Hepatocyte (in vitro differentiated cells): Measurements from ENCODE around the gene BAZ1B.

Experiments
- CTCF ChIP-seq: fragments of 200-600 bp; sonication (generic); IDR thresholded peaks from 2 replicates; pipeline ENCODE4 v1.5.1; 2016; ENCODE audit warnings: antibody characterized with exemption, mild to moderate bottlenecking; ENCODE audit not compliant: poor library complexity
- EZH2 ChIP-seq: fragments of 200-600 bp; sonication (generic); IDR thresholded peaks from 2 replicates; pipeline ENCODE4 v1.6.1; 2016; ENCODE audit warnings: antibody characterized with exemption, mild to moderate bottlenecking, borderline replicate concordance
- EZH2phosphoT487 ChIP-seq: fragments of 200-600 bp; sonication (generic); IDR thresholded peaks from one replicate; pipeline ENCODE4 v1.6.1; 2018; ENCODE audit warnings: antibody characterized with exemption, mild to moderate bottlenecking, low read depth, moderate library complexity; ENCODE audit not compliant: unreplicated experiment, severe bottlenecking

GRCh38 chr7:73504920-73505319 is 17.2 kb downstream of the BAZ1B start:
- no peak for TF ChIP-seq CTCF
- no peak for TF ChIP-seq EZH2
- no peak for TF ChIP-seq EZH2phosphoT487
